Endothelial cell of umbilical vein (primary cell): ENCODE results near the gene RNF213. TPM values are rescaled to one million over a fixed set of nuclear protein-coding genes. Genes with fewer than 3 reads are reported as not detected.

Experiments
- BruUV-seq: library from RNA; stranded (reverse); fragments of 400-500 nt; replicated peaks from 2 replicates; lab custom pipeline; 2021; lab: Mats Ljungman, UMichigan
- CTCF ChIA-PET: fragments of 300-600, 350-600 bp; sonication (Branson Sonifier 250); formaldehyde crosslinking; loops from one replicate; lab custom pipeline; 2021; ENCODE audit warnings: antibody characterized with exemption, inconsistent platforms; lab: Charles Lee
- POLR2A ChIA-PET: fragments of 300-600, 350-600 bp; sonication (Branson Sonifier 250); formaldehyde crosslinking; loops from one replicate; lab custom pipeline; 2021; ENCODE audit warnings: antibody characterized with exemption, inconsistent platforms; lab: Charles Lee
- DNase-seq: peaks from one replicate; pipeline ENCODE4 v3.0.0-alpha.2; 2011; ENCODE audit warnings: low read depth, low spot score
- FAIRE-seq: peaks from 2 replicates; lab custom pipeline; 2011; peaks lifted over from hg19 to GRCh38; lab: Jason Lieb, UNC
- H2AFZ ChIP-seq: 2 replicates; pipeline ENCODE4 v1.6.0; 2012; ENCODE audit warnings: low read depth, low read length, control low read depth, inconsistent platforms
- H3K27ac ChIP-seq: 2 replicates; pipeline ENCODE4 v1.5.1; 2011; ENCODE audit warnings: low read depth, mild to moderate bottlenecking, control low read depth, low read length, moderate library complexity; ENCODE audit not compliant: insufficient read depth
- H3K27me3 ChIP-seq, 2 experiments: 2 replicates each; pipeline versions ENCODE4 v1.6.0 to v1.6.1; 2011; ENCODE audit warnings: low read length in 2 of 2, mixed read lengths in 1 of 2; ENCODE audit not compliant: control insufficient read depth in 2 of 2, insufficient read depth in 2 of 2
- H3K36me3 ChIP-seq, 2 experiments: 2 replicates in 1 of 2; 3 replicates in 1 of 2; pipeline ENCODE4 v1.5.1; 2011; ENCODE audit warnings: low read length in 2 of 2, mild to moderate bottlenecking in 1 of 2, moderate library complexity in 1 of 2; ENCODE audit not compliant: control insufficient read depth in 2 of 2, insufficient read depth in 2 of 2; ENCODE audit errors: extremely low read depth in 1 of 2
- H3K4me1 ChIP-seq: 3 replicates; pipeline ENCODE4 v1.5.1; 2011; ENCODE audit warnings: mild to moderate bottlenecking, low read length; ENCODE audit not compliant: control insufficient read depth, insufficient read depth; ENCODE audit errors: extremely low read depth
- H3K4me2 ChIP-seq: 2 replicates; pipeline ENCODE4 v1.6.1; 2011; ENCODE audit warnings: low read length, control low read depth, mixed read lengths; ENCODE audit not compliant: insufficient read depth
- H3K4me3 ChIP-seq, 3 experiments: fragments of 200-600 bp in 1 of 3; sonication (generic), shearing (Covaris generic) in 1 of 3; replicated peaks in 1 of 3; 2 replicates each; pipeline ENCODE4 v1.5.1; 2011 to 2016; ENCODE audit warnings: control low read depth in 3 of 3, low read length in 3 of 3, mild to moderate bottlenecking in 2 of 3, inconsistent platforms in 1 of 3, low read depth in 1 of 3, moderate library complexity in 1 of 3; ENCODE audit not compliant: insufficient read depth in 1 of 3
- H3K79me2 ChIP-seq: 2 replicates; pipeline ENCODE4 v1.6.0; 2012; ENCODE audit warnings: low read length, inconsistent platforms; ENCODE audit not compliant: control insufficient read depth, insufficient read depth
- H3K9ac ChIP-seq: replicated peaks from 2 replicates; pipeline ENCODE3; 2011; ENCODE audit warnings: low read length, control low read depth; ENCODE audit not compliant: insufficient read depth; ENCODE audit errors: extremely low read depth
- H3K9me1 ChIP-seq: replicated peaks from 3 replicates; pipeline ENCODE4 v1.6.0; 2011; ENCODE audit warnings: mild to moderate bottlenecking, low read length; ENCODE audit not compliant: control insufficient read depth, insufficient read depth; ENCODE audit errors: extremely low read depth
- H3K9me3 ChIP-seq: replicated peaks from 2 replicates; pipeline ENCODE4 v1.5.1; 2012; ENCODE audit warnings: low read length, inconsistent platforms; ENCODE audit not compliant: control insufficient read depth, insufficient read depth
- H4K20me1 ChIP-seq: replicated peaks from 2 replicates; pipeline ENCODE3; 2011; ENCODE audit warnings: mild to moderate bottlenecking, low read length; ENCODE audit not compliant: control insufficient read depth, insufficient read depth; ENCODE audit errors: extremely low read depth
- EZH2 ChIP-seq: IDR thresholded peaks from 2 replicates; pipeline ENCODE4 v1.6.1; 2012; ENCODE audit warnings: borderline replicate concordance, low read depth, mild to moderate bottlenecking, moderate library complexity, low read length, inconsistent platforms; ENCODE audit not compliant: severe bottlenecking
- FOS ChIP-seq: IDR thresholded peaks from 2 replicates; pipeline ENCODE4 v1.6.1; 2011; ENCODE audit warnings: mild to moderate bottlenecking, low read length, moderate library complexity, borderline replicate concordance; ENCODE audit not compliant: insufficient read depth
- GATA2 ChIP-seq: IDR thresholded peaks from 2 replicates; pipeline ENCODE4 v1.7.0; 2011; ENCODE audit warnings: low read depth, mild to moderate bottlenecking, moderate library complexity, mixed read lengths, low read length; ENCODE audit not compliant: insufficient read length, insufficient read depth
- JUN ChIP-seq: IDR thresholded peaks from 2 replicates; pipeline ENCODE4 v1.6.1; 2011; ENCODE audit warnings: borderline replicate concordance, low read depth; ENCODE audit not compliant: insufficient read length, insufficient read depth
- MYC ChIP-seq: IDR thresholded peaks from one replicate; pipeline ENCODE4 v1.6.1; 2011; ENCODE audit warnings: mild to moderate bottlenecking, low read depth, low read length
- POLR2A ChIP-seq: IDR thresholded peaks from 2 replicates; pipeline ENCODE4 v1.6.1; 2012; ENCODE audit warnings: low read depth, mild to moderate bottlenecking, control low read depth, low read length
- dilution Hi-C: fragments of 300-500 bp; cut with MboI; formaldehyde crosslinking; loops from one replicate; pipeline ENCODE4 v1.15.0; 2019; ENCODE audit warnings: low sequenced_read_pairs; ENCODE audit not compliant: extremely low pct_ligation_motif_present
- intact Hi-C: fragments of 100-400 bp; cut with micrococcal nuclease; formaldehyde crosslinking; loops from one replicate; pipeline ENCODE4 v1.10.0; 2022
- polyA plus RNA-seq, 4 experiments: library from polyadenylated mRNA; depleted of rRNA in 3 of 4; stranded (reverse) in 3 of 4; unstranded in 1 of 4; fragments of >200 nt; gene quantifications; 2 replicates each; pipeline versions ENCODE4 v1.2.1 to v1.2.3, GENCODE V29; 2011 to 2012; ENCODE audit warnings: missing spikeins in 1 of 4
- total RNA-seq: library from RNA; stranded (reverse); gene quantifications from 2 replicates; pipeline ENCODE4 v1.2.3, GENCODE V29; 2021
- TF ChIP-seq, protein P1 (sequence below), 2 donors: IDR thresholded peaks; 1 replicate in 1 of 2; 2 replicates in 1 of 2; pipeline ENCODE4 v1.5.1; 2011; ENCODE audit warnings: low read length in 2 of 2, mild to moderate bottlenecking in 2 of 2, moderate library complexity in 2 of 2, control low read depth in 1 of 2, inconsistent platforms in 1 of 2, low read depth in 1 of 2; ENCODE audit not compliant: insufficient read depth in 1 of 2; ENCODE audit errors: extremely low read depth in 1 of 2
- TF ChIP-seq, protein P2 (sequence below): IDR thresholded peaks from 2 replicates; pipeline ENCODE4 v1.6.1; 2011; ENCODE audit not compliant: insufficient read depth, insufficient read length

The RNF213 gene
- total and polyA plus RNA-seq, 2 donors (not counting 3 experiments of a cell fraction or from before 2014, with no cell fraction given), result 36.5 to 116 TPM

DNA sequence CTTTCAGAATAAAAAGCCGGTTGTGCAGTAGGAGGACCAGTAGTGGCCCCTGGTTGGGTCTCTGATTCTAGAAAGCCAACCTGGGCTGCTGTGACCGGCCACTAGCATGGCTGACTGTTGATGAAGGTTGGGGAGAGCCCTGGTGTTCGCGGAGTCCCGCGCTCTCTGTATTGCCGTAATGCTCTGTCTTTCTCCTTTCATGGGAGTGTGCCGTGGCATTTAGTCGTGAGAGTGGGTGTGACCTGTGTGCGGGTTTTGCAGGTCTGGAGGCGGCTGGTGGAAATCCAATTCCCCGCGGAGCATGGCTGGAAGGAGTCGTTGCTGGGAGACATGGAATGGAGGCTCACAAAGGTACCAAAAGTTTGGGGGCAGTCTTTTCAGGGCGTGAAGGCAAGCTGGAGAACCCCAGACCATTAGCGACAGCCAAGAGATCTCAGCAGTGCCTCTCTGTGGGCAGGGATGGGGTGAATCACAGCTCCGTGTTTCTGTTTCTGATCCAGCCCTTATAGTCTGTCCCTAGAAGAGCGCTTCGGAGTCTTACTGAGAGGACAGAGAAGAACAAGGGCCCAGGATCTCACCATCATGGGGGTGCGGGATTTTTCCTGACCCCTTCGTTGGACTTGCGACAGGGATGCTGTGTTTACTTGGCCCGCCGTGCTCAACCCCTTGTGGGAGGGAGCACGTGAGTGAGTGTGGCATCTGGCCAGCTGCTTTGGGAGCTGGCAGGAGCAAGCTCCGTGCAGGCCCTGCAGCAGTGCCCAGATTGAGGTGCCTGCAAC lies 56.5 kb downstream of the RNF213 start:
- Histone ChIP-seq H3K27me3 (no peaks in the 10 kb centered on the region), H3K9me3 (no peaks in the 10 kb centered on the region), H3K9me1 (no peaks in the 10 kb centered on the region), H3K4me3 (no peak overlapping the region), H3K27ac (no peak overlapping the region), H3K4me1 (no peaks in the 10 kb centered on the region), H3K9ac (no peak overlapping the region), H3K4me2 (no peak overlapping the region), H3K79me2 (peaks cover 9% of the 10 kb centered on the region), H3K36me3 (peaks cover 17 to 35% of the 10 kb centered on the region in 2 experiments), H2AFZ (no peak overlapping the region), H4K20me1 (no peaks in the 10 kb centered on the region)
- ChIA-PET POLR2A (no interaction called here), CTCF (no interaction called here)
- intact Hi-C loops (no loop called here), dilution Hi-C loops (no loop called here)
- TF ChIP-seq MYC (no peak), GATA2 (no peak), FOS (no peak), POLR2A (no peak), EZH2 (no peak), JUN (no peak)
- TF ChIP-seq, protein P1, sequence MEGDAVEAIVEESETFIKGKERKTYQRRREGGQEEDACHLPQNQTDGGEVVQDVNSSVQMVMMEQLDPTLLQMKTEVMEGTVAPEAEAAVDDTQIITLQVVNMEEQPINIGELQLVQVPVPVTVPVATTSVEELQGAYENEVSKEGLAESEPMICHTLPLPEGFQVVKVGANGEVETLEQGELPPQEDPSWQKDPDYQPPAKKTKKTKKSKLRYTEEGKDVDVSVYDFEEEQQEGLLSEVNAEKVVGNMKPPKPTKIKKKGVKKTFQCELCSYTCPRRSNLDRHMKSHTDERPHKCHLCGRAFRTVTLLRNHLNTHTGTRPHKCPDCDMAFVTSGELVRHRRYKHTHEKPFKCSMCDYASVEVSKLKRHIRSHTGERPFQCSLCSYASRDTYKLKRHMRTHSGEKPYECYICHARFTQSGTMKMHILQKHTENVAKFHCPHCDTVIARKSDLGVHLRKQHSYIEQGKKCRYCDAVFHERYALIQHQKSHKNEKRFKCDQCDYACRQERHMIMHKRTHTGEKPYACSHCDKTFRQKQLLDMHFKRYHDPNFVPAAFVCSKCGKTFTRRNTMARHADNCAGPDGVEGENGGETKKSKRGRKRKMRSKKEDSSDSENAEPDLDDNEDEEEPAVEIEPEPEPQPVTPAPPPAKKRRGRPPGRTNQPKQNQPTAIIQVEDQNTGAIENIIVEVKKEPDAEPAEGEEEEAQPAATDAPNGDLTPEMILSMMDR (IDR thresholded peaks at IDR 0.05; ENCODE audit: extremely low read depth in 1 of 2, insufficient read depth in 1 of 2, low read depth in 1 of 2, low read length in 2 of 2), result no peak
- TF ChIP-seq, protein P2, sequence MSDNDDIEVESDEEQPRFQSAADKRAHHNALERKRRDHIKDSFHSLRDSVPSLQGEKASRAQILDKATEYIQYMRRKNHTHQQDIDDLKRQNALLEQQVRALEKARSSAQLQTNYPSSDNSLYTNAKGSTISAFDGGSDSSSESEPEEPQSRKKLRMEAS, result no peak
- DNase-seq (no peak), FAIRE-seq (no peak)
- BruUV-seq, result no TSS peak
